Measurements from ENCODE around the gene MKS1.

MKS1 gene

DNA sequence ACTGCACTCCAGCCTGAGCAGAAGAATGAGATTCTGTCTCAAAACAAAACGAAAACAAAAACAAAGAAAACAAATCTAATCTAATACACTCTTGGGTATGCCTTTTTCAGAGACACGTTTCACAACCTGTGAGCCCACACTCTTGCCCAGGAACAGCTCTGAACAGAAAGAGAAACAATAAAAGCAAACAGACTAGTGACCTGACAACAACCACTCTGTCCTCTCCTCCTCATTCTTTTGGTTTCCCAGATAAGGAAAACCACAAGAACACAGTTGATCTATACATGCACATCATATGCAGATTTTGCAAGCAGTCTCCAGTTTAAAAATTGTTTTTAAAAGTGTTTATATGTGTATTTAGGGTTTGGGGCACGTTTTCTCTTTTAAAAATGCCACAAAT is 1.3 kb downstream of the MKS1 start:
- CTCF ChIA-PET, result interaction anchor here (0.9 to 1.0 kb wide), 2 partner anchors 18 to 32 kb away, joined by 3 to 6 read pairs; no protein-coding TSS in a partner anchor
- TF ChIP-seq, protein P1, sequence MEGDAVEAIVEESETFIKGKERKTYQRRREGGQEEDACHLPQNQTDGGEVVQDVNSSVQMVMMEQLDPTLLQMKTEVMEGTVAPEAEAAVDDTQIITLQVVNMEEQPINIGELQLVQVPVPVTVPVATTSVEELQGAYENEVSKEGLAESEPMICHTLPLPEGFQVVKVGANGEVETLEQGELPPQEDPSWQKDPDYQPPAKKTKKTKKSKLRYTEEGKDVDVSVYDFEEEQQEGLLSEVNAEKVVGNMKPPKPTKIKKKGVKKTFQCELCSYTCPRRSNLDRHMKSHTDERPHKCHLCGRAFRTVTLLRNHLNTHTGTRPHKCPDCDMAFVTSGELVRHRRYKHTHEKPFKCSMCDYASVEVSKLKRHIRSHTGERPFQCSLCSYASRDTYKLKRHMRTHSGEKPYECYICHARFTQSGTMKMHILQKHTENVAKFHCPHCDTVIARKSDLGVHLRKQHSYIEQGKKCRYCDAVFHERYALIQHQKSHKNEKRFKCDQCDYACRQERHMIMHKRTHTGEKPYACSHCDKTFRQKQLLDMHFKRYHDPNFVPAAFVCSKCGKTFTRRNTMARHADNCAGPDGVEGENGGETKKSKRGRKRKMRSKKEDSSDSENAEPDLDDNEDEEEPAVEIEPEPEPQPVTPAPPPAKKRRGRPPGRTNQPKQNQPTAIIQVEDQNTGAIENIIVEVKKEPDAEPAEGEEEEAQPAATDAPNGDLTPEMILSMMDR (IDR thresholded peaks at IDR 0.05; ENCODE audit: insufficient read depth, low read length, missing control alignments), result no peak
- POLR2A ChIA-PET, result no interaction called here
- no peak for DNase-seq (ENCODE audit: low read depth, low spot score)
- no peak overlapping the region for H3K4me3 ChIP-seq (ENCODE audit: low read depth, low read length)

GRCh38 chr17:58215685-58216084 is 3.4 kb downstream of the MKS1 start:
- H3K4me3 ChIP-seq (ENCODE audit: low read depth, low read length), result no peak overlapping the region
- TF ChIP-seq, protein P1 (IDR thresholded peaks at IDR 0.05; ENCODE audit: insufficient read depth, low read length, missing control alignments), result no peak
- ChIA-PET POLR2A (no interaction called here), CTCF (interaction anchor here (1.1 to 1.7 kb wide), 3 partner anchors 10 to 34 kb away, joined by 3 to 10 read pairs (median 4); no protein-coding TSS in a partner anchor)
- DNase-seq (ENCODE audit: low read depth, low spot score), result no peak

- no peak overlapping the region for H3K4me3 ChIP-seq (ENCODE audit: low read depth, low read length)
- CTCF ChIA-PET, result interaction anchor here (1.8 kb wide), 1 partner anchor 9 kb away, joined by 7 read pairs; no protein-coding TSS in a partner anchor
- POLR2A ChIA-PET, result no interaction called here
- DNase-seq (ENCODE audit: low read depth, low spot score), result no peak
- TF ChIP-seq, protein P1 (IDR thresholded peaks at IDR 0.05; ENCODE audit: insufficient read depth, low read length, missing control alignments), result no peak
Measured at GRCh38 chr17:58210922-58211321, 8.1 kb downstream of the MKS1 start.

GRCh38 chr17:58208344-58208743 is 10.7 kb downstream of the MKS1 start:
- DNase-seq (ENCODE audit: low read depth, low spot score), result no peak
- CTCF ChIA-PET, result interaction anchor here (2.0 kb wide), 1 partner anchor 9 kb away, joined by 7 read pairs; no protein-coding TSS in a partner anchor
- H3K4me3 ChIP-seq (ENCODE audit: low read depth, low read length), result no peak overlapping the region
- TF ChIP-seq, protein P1 (IDR thresholded peaks at IDR 0.05; ENCODE audit: insufficient read depth, low read length, missing control alignments), result no peak
- POLR2A ChIA-PET, result interaction anchor here (0.6 kb wide), 1 partner anchor 451 kb away, joined by 3 read pairs; no protein-coding TSS in a partner anchor

DNA sequence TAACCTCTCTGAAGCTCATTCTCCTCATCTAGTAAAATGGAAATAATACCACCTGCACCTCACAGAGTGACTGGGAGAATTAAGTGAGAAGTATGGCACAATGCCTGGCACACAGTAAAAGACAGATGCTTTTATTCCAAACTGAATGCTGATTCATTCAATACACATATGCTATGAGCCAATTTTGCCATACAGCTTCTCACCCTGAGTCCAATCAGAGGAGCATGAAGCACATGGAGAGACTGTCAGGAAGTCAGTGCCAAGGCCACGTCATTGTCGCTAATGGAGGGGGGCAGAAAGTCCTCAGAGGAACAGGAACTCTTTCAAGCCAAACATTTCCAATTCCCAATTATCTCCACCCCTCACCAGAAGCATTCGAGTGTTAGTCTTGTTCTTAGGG is 11.6 kb downstream of the MKS1 start:
- no peak for DNase-seq (ENCODE audit: low read depth, low spot score)
- ChIA-PET POLR2A (no interaction called here), CTCF (interaction anchor here (2.0 kb wide), 1 partner anchor 9 kb away, joined by 7 read pairs; no protein-coding TSS in a partner anchor)
- TF ChIP-seq, protein P1 (IDR thresholded peaks at IDR 0.05; ENCODE audit: insufficient read depth, low read length, missing control alignments), result no peak
- no peak overlapping the region for H3K4me3 ChIP-seq (ENCODE audit: low read depth, low read length)

GRCh38 chr17:58205936-58206335 is 13.1 kb downstream of the MKS1 start:
- POLR2A ChIA-PET, result no interaction called here
- CTCF ChIA-PET, result interaction anchor here (0.6 to 0.9 kb wide), 2 partner anchors 9 to 29 kb away, joined by 3 read pairs; no protein-coding TSS in a partner anchor
- no peak overlapping the region for H3K4me3 ChIP-seq (ENCODE audit: low read depth, low read length)
- TF ChIP-seq, protein P1 (IDR thresholded peaks at IDR 0.05; ENCODE audit: insufficient read depth, low read length, missing control alignments), result no peak
- DNase-seq (ENCODE audit: low read depth, low spot score), result no peak

Measured in AG04449 (cell line).